HL-60 (cell line): ENCODE results near the gene DHRS2.

Source experiments
- DNase-seq, 2 experiments: peaks; one replicate each; pipeline ENCODE4 v3.0.0-alpha.2; 2010 to 2020; ENCODE audit warnings: low read depth in 1 of 2, low spot score in 1 of 2
- H3K27ac ChIP-seq: fragments of 250-450 bp; sonication (Bioruptor Pico); replicated peaks from 2 replicates; pipeline ENCODE4 v1.5.1; 2020; ENCODE audit warnings: mild to moderate bottlenecking, moderate library complexity
- H3K27me3 ChIP-seq: fragments of 250-450 bp; sonication (Bioruptor Pico); 2 replicates; pipeline ENCODE4 v1.5.1; 2021; ENCODE audit warnings: mild to moderate bottlenecking, moderate library complexity; ENCODE audit not compliant: insufficient read depth, poor library complexity, severe bottlenecking
- H3K4me3 ChIP-seq: replicated peaks from 2 replicates; pipeline ENCODE4 v1.5.1; 2011; ENCODE audit warnings: mild to moderate bottlenecking, control low read depth, low read length; ENCODE audit not compliant: insufficient read depth
- GABPA ChIP-seq: IDR thresholded peaks from 2 replicates; pipeline ENCODE4 v1.6.1; 2012; ENCODE audit warnings: low read depth
- POLR2AphosphoS5 ChIP-seq: IDR thresholded peaks from 2 replicates; pipeline ENCODE4 v1.6.1; 2012; ENCODE audit warnings: low read depth
- SPI1 ChIP-seq: IDR thresholded peaks from 2 replicates; pipeline ENCODE4 v1.6.1; 2012; ENCODE audit warnings: low read depth, mild to moderate bottlenecking, borderline replicate concordance
- TF ChIP-seq, protein P1 (sequence below): IDR thresholded peaks from one replicate; pipeline ENCODE4 v1.5.1; 2011; ENCODE audit warnings: low read length, control low read depth, inconsistent platforms; ENCODE audit not compliant: insufficient read depth
- TF ChIP-seq, protein P2 (sequence below): IDR thresholded peaks from 2 replicates; pipeline ENCODE4 v1.6.1; 2012; ENCODE audit warnings: low read depth; ENCODE audit not compliant: insufficient replicate concordance

Gene DHRS2

DNA sequence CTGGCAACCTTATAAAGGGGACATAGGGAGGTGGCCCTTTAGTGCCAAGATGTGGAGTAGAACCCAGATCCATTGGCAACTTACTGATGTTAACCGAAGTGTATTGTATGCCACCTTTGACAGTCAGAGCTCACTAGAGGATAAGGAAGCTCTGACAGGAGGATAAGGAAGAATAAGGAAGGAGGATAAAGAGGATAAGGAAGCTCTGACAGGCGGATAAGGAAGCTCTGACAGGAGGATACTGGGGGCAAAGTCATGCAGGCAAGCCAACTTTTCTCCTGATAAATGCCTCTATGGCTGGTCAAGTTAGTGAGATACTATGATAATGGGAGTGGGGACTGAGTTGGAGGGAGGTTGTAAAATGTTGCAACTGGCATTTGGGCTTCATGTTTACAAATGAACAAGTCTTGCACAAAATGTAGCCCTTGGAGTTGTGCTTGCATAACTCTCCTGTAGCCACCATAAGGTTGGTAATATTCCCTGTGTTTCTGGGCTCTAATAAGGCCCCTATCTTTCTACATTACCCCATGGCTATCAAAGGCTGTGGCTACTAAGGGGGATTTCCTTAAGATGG lies 17.7 kb upstream of the DHRS2 start:
- no peak for DNase-seq
- H3K4me3 ChIP-seq, result no peak overlapping the region
- TF ChIP-seq, protein P1, sequence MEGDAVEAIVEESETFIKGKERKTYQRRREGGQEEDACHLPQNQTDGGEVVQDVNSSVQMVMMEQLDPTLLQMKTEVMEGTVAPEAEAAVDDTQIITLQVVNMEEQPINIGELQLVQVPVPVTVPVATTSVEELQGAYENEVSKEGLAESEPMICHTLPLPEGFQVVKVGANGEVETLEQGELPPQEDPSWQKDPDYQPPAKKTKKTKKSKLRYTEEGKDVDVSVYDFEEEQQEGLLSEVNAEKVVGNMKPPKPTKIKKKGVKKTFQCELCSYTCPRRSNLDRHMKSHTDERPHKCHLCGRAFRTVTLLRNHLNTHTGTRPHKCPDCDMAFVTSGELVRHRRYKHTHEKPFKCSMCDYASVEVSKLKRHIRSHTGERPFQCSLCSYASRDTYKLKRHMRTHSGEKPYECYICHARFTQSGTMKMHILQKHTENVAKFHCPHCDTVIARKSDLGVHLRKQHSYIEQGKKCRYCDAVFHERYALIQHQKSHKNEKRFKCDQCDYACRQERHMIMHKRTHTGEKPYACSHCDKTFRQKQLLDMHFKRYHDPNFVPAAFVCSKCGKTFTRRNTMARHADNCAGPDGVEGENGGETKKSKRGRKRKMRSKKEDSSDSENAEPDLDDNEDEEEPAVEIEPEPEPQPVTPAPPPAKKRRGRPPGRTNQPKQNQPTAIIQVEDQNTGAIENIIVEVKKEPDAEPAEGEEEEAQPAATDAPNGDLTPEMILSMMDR, result no peak
- no peak for TF ChIP-seq GABPA
- H3K27me3 ChIP-seq, result peaks cover 2% of the 10 kb centered on the region
- H3K27ac ChIP-seq, result no peak overlapping the region

DNA sequence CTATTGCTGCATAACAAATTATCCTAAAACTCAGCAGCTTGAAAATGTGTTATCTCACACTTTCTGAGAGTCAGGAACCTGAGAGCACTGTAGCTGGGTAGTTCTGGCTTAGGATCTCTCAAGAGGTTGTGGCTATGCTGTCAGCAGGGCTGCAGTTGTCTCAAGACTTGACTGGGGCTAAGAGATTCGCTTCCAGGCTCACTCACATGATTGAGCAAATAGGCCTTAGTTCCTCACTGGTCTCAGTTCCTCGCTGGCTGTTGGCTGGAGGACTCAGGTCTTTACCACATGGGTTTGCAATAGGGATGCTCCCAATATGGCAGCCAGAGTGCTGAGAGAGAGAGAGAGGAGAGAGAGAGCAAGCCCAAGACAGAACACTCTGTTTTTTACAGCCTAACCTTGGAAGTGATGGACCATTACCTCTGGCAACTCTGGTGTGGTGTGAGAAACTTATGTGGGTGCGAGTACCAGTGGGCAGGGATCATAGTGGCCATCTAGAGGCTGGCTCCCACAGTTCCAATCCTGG lies 15.9 kb upstream of the DHRS2 start:
- H3K27ac ChIP-seq, result no peak overlapping the region
- TF ChIP-seq, protein P1, result no peak
- TF ChIP-seq SPI1, result no peak
- TF ChIP-seq, protein P2, sequence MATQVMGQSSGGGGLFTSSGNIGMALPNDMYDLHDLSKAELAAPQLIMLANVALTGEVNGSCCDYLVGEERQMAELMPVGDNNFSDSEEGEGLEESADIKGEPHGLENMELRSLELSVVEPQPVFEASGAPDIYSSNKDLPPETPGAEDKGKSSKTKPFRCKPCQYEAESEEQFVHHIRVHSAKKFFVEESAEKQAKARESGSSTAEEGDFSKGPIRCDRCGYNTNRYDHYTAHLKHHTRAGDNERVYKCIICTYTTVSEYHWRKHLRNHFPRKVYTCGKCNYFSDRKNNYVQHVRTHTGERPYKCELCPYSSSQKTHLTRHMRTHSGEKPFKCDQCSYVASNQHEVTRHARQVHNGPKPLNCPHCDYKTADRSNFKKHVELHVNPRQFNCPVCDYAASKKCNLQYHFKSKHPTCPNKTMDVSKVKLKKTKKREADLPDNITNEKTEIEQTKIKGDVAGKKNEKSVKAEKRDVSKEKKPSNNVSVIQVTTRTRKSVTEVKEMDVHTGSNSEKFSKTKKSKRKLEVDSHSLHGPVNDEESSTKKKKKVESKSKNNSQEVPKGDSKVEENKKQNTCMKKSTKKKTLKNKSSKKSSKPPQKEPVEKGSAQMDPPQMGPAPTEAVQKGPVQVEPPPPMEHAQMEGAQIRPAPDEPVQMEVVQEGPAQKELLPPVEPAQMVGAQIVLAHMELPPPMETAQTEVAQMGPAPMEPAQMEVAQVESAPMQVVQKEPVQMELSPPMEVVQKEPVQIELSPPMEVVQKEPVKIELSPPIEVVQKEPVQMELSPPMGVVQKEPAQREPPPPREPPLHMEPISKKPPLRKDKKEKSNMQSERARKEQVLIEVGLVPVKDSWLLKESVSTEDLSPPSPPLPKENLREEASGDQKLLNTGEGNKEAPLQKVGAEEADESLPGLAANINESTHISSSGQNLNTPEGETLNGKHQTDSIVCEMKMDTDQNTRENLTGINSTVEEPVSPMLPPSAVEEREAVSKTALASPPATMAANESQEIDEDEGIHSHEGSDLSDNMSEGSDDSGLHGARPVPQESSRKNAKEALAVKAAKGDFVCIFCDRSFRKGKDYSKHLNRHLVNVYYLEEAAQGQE, result no peak
- TF ChIP-seq GABPA, result no peak
- TF ChIP-seq POLR2AphosphoS5, result no peak
- H3K4me3 ChIP-seq, result no peak overlapping the region
- H3K27me3 ChIP-seq, result peaks cover 2% of the 10 kb centered on the region
- no peak for DNase-seq

DNA sequence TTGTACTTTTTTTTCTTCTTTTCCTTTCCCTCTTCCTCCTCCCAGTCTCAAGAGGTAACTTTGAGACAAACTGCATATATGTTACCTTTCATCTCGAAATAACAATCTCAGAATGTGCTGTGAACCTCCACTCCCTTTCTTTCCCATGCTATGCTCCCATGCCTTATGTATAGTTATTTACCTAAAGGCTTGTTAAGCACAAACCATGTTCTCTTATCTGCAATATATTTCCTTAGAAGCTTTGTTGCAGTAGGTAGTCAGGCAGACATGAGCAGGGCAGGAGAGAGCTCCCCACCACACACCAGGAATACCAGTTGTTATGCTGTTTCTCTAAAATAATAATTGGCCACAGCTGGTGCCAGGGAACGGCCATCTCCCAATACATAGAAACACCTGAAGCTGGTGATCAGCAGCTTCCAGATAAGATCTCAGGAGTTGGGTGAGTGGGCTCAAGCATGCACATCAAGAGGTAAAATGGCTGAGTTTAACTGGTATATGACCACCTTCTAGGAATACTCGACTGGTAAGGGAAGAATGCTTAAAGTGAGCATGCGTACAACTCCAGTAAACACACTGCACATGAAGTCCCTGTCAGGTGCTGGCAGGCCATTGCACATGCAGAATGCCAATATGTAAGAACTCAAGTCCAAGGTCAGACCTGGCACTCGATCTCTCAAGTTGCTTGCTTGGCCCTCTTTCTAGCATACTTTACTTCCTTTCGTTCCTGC lies 14.8 kb upstream of the DHRS2 start:
- no peak for DNase-seq
- Histone ChIP-seq H3K27ac (no peak overlapping the region), H3K27me3 (peaks cover 2% of the 10 kb centered on the region), H3K4me3 (no peak overlapping the region)
- TF ChIP-seq, protein P2, result no peak
- TF ChIP-seq GABPA (no peak), POLR2AphosphoS5 (no peak), SPI1 (no peak)
- TF ChIP-seq, protein P1, result no peak
